SJSA1 (cell line): ENCODE data around the gene CCDC59. TPM values are rescaled to one million over a fixed set of nuclear protein-coding genes. Genes with fewer than 3 reads are reported as not detected.
"Not testable (repeated sequence)": the region's sequence is repeated elsewhere in the genome, so short reads cannot be mapped to it uniquely, and the experiment has no call there.

Experiments used
- DNase-seq, 2 experiments: peaks; one replicate each; pipeline ENCODE4 v3.0.0-alpha.2; 2015 to 2020; ENCODE audit warnings: low spot score in 2 of 2, low read depth in 1 of 2
- H3K27ac ChIP-seq: fragments of 250-450 bp; sonication (Bioruptor Pico); 2 replicates; pipeline ENCODE4 v1.5.1; 2020; ENCODE audit warnings: mild to moderate bottlenecking, moderate library complexity
- H3K27me3 ChIP-seq: fragments of 250-450 bp; sonication (Bioruptor Pico); replicated peaks from 2 replicates; pipeline ENCODE4 v1.5.1; 2020; ENCODE audit warnings: mild to moderate bottlenecking, moderate library complexity
- H3K36me3 ChIP-seq: fragments of 250-450 bp; sonication (Bioruptor Pico); 2 replicates; pipeline ENCODE4 v1.5.1; 2020; ENCODE audit warnings: mild to moderate bottlenecking
- H3K4me1 ChIP-seq: fragments of 250-450 bp; sonication (Bioruptor Pico); replicated peaks from 2 replicates; pipeline ENCODE4 v1.6.1; 2021; ENCODE audit warnings: mild to moderate bottlenecking
- H3K4me3 ChIP-seq: fragments of 250-450 bp; sonication (Bioruptor Pico); 2 replicates; pipeline ENCODE4 v1.5.1; 2020; ENCODE audit warnings: mild to moderate bottlenecking
- H3K9me3 ChIP-seq: fragments of 250-450 bp; sonication (Bioruptor Pico); replicated peaks from 2 replicates; pipeline ENCODE4 v1.5.1; 2020; ENCODE audit warnings: mild to moderate bottlenecking
- total RNA-seq: library from RNA; depleted of rRNA; stranded (reverse); fragments of >200 nt; shearing (Covaris generic); gene quantifications from 2 replicates; pipeline ENCODE4 v1.2.3, GENCODE V29; 2014; rRNA removed

CCDC59 gene
- 88.3 and 109 TPM in 2 replicates for total RNA-seq

DNA sequence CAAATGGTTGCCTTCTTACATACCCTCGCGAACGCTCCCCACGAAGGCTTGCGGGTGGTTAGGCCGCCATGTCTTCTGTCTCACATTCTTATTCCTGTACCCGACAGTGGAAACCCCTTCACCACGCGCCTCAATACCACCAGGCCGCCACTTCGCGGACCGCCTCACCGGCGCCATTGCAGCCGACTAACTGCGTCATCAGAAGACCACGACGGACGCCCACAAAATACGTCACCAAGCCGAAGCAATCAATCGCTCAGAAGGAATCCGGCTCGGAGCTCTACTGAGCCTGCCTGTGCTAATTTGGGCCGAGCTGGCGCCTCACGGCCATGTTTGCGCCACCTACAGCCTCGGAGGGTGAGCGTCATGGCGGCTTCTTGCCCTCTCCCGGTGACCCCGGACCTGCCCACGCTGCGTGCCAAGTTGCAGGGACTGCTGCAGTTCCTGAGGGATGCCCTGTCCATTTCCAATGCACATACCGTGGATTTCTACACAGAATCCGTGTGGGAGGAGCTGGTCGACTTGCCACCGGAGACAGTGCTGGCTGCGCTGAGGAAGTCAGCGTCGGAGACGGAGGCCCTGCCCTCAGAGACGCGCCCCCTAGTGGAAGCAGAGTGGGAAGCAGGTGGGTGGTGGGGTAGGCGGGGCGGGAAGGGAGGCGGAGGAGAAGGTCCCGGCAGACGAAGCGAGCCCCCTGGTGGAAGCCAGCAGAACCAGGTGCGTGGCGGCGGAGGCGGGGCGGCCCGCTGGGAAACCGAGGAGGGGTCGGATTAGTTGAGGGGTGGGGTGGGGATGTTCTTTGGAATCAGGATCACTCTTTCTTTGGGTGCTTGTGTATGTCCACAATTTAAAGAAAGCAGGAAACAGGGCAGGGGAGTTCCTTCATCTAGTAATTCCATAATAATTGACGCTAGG lies at the start of gene CCDC59, which contains the start of gene METTL25:
Gene CCDC59, minus strand, starts transcription at position 188 of the 915 bp plus-strand sequence. Its CDS starts 11 bp downstream, at position 177.
Gene METTL25, plus strand, starts transcription at position 330 of the 915 bp plus-strand sequence. Its CDS starts 37 bp downstream, at position 367.
- no peaks in the 10 kb centered on the region for H3K27me3 ChIP-seq
- H3K9me3 ChIP-seq: no peaks in the 10 kb centered on the region
- peak; percentile 96 to 98 for DNase-seq
- peaks cover 36% of the 10 kb centered on the region for H3K36me3 ChIP-seq
- H3K4me3 ChIP-seq: peak within 1 kb of the TSS; percentile 70
- H3K4me1 ChIP-seq: peaks cover 7% of the 10 kb centered on the region
- peak within 1 kb of the TSS; percentile 95 for H3K27ac ChIP-seq

- Histone ChIP-seq H3K4me1 (no peaks in the 10 kb centered on the region), H3K4me3 (no peak overlapping the region), H3K27me3 (no peaks in the 10 kb centered on the region), H3K36me3 (no peaks in the 10 kb centered on the region), H3K27ac (no peak overlapping the region), H3K9me3 (no peaks in the 10 kb centered on the region)
- DNase-seq: no peak
Measured at GRCh38 chr12:82407481-82407880, 49.3 kb upstream of the CCDC59 start.

DNA sequence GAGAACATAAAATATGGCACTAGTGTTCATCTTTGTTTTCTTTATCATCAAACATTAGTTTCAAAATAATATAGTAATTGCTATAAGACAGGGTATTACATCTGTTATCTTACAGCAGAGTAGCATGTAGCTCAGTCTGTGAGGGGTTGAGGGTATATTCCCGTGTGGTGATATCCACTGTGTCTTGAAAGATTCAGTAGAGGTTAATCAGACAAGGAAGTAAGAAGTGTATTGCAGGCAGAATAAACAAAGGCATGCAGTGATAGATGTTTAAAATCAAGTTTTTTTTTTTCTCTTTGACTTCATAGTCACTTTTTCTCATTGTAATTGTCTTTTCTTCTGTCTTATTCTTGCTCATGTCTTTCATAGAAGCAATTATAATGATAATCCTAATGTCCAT lies 48.5 kb upstream of the CCDC59 start:
- Histone ChIP-seq H3K4me1 (no peaks in the 10 kb centered on the region), H3K9me3 (no peaks in the 10 kb centered on the region), H3K27ac (no peak overlapping the region), H3K36me3 (no peaks in the 10 kb centered on the region), H3K4me3 (no peak overlapping the region), H3K27me3 (no peaks in the 10 kb centered on the region)
- DNase-seq: no peak

DNA sequence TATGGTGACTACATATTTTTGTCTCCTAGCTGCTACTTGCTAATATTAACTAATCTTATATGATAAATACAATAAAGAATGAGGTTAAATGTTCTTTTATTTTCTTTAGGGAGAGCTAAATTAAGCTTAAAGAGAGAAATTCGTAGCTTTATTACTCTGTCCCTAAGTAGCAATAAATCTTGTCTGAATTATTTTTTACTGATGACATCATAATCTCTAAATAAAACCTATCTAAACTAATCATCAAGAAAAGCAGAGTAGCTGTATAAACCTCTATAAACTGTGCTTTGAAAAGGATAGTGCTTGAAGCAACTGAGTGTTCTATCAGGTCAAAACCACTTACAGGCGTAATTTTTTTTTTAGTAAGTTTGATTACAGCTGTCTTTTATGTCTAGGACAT lies 42.6 kb upstream of the CCDC59 start:
- Histone ChIP-seq H3K4me1 (no peaks in the 10 kb centered on the region), H3K36me3 (no peaks in the 10 kb centered on the region), H3K27me3 (no peaks in the 10 kb centered on the region), H3K9me3 (no peaks in the 10 kb centered on the region), H3K27ac (no peak overlapping the region), H3K4me3 (no peak overlapping the region)
- DNase-seq: no peak

DNA sequence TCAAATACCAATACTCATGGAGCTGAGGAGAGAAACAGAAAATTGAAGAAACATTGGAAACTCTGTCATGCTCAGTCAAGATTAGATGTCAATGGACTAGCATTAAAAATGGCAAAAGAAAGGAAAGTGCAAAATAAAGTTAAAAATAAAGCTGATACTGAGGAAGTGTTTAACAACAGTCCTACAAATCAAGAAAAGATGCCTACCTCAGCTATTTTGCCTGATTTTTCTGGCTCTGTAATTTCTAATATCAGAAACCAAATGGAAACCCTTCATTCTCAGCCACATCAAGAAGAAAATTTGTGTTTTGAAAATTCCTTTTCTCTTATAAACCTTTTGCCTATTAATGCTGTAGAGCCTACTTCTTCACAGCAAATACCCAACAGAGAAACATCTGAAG lies 40.7 kb upstream of the CCDC59 start:
- Histone ChIP-seq H3K4me3 (no peak overlapping the region), H3K27me3 (no peaks in the 10 kb centered on the region), H3K9me3 (no peaks in the 10 kb centered on the region), H3K36me3 (no peaks in the 10 kb centered on the region), H3K4me1 (no peaks in the 10 kb centered on the region), H3K27ac (no peak overlapping the region)
- no peak for DNase-seq

GRCh38 chr12:82383930-82384552 lies 25.9 kb upstream of the CCDC59 start:
- no peak for DNase-seq
- Histone ChIP-seq H3K27ac (no peak overlapping the region), H3K9me3 (no peaks in the 10 kb centered on the region), H3K27me3 (no peaks in the 10 kb centered on the region), H3K36me3 (no peaks in the 10 kb centered on the region), H3K4me1 (no peaks in the 10 kb centered on the region), H3K4me3 (no peak overlapping the region)

DNA sequence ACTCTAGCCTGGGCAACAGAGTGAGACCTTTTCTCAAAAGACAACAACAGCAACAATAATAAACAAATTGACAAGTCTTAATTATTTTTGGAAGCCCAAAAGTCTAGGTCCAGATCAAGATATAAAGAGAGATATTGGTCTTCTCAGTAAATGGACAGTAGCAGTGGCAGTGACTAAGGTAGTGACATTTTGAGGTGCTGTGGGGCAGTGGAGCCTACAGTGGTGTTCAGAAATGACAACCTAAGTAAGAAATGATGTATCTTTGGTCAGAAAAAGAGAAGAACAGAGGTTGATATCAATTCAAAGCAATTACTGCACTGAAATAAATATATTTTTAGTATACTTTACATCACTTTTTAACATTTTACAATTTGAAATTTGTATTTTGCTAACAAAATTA lies 20.8 kb upstream of the CCDC59 start:
- H3K4me1 ChIP-seq: no peaks in the 10 kb centered on the region
- H3K4me3 ChIP-seq: no peak overlapping the region
- H3K27ac ChIP-seq: no peak overlapping the region
- H3K9me3 ChIP-seq: no peaks in the 10 kb centered on the region; the same call in 1 of the 2 replicates
- no peaks in the 10 kb centered on the region for H3K36me3 ChIP-seq
- H3K27me3 ChIP-seq: no peaks in the 10 kb centered on the region
- no peak for DNase-seq

GRCh38 chr12:82375201-82375600 lies 17.0 kb upstream of the CCDC59 start:
- Histone ChIP-seq H3K4me1 (no peaks in the 10 kb centered on the region), H3K4me3 (no peak overlapping the region), H3K9me3 (no peaks in the 10 kb centered on the region; the same call in 1 of the 2 replicates), H3K36me3 (no peaks in the 10 kb centered on the region), H3K27me3 (no peaks in the 10 kb centered on the region), H3K27ac (no peak overlapping the region)
- no peak for DNase-seq

GRCh38 chr12:82366197-82366596 lies 8.0 kb upstream of the CCDC59 start:
- Histone ChIP-seq H3K27me3 (no peaks in the 10 kb centered on the region), H3K4me3 (no peak overlapping the region), H3K9me3 (no peaks in the 10 kb centered on the region), H3K36me3 (no peaks in the 10 kb centered on the region), H3K4me1 (no peaks in the 10 kb centered on the region), H3K27ac (no peak overlapping the region)
- no peak for DNase-seq

DNA sequence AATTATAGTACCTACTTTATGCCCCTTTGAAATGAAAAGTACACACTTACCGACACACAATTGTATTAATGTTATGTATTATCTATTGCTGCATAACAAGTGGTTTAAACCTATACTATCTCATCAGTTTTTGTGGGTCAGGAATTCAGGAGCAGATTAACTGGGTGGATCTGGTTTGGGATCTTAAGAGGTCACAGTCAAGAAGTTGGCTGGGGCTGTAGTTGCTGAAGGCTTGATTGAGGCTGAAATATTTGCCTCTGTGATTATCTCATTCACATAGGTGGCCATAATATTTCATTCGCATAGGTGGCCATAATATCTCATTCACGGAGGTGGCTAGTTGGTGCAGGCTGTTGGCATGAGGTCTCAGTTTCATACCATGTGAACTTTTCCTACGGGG lies 5.8 kb upstream of the CCDC59 start:
- Histone ChIP-seq H3K4me1 (peaks cover 4% of the 10 kb centered on the region), H3K27ac (no peak overlapping the region), H3K27me3 (no peaks in the 10 kb centered on the region), H3K36me3 (no peaks in the 10 kb centered on the region), H3K4me3 (no peak overlapping the region), H3K9me3 (no peaks in the 10 kb centered on the region)
- no peak for DNase-seq

GRCh38 chr12:82361461-82361915 lies 3.3 kb upstream of the CCDC59 start:
- H3K36me3 ChIP-seq: peaks cover 9% of the 10 kb centered on the region
- H3K27ac ChIP-seq: no peak overlapping the region
- no peaks in the 10 kb centered on the region for H3K9me3 ChIP-seq
- no peak overlapping the region for H3K4me3 ChIP-seq
- no peak for DNase-seq
- no peaks in the 10 kb centered on the region for H3K27me3 ChIP-seq
- peaks cover 7% of the 10 kb centered on the region for H3K4me1 ChIP-seq

GRCh38 chr12:82360834-82361233 lies 2.6 kb upstream of the CCDC59 start:
- H3K27ac ChIP-seq, H3K4me1 ChIP-seq, DNase-seq, H3K9me3 ChIP-seq, H3K27me3 ChIP-seq, H3K4me3 ChIP-seq: not testable (repeated sequence)
- peaks cover 16% of the 10 kb centered on the region for H3K36me3 ChIP-seq

DNA sequence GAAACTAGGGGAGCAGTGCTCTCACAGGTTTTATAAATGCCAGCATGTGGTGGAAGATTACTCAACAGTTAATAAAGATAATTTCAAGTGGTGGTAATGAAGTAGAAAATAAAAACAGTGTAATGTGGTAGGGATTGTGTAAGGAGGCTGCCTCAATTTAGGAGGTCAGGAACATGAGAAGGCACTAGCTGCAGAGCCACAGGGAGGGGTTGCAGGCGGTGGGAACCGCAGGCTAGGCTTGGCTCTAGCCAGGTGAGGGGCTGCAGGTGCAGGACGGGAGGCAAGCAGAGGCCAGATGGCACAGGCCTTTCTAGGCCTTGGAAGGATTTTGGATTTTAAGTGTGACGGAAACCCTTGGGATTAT lies 910 bp upstream of the CCDC59 start:
- no peak for DNase-seq
- Histone ChIP-seq H3K4me1 (peaks cover 7% of the 10 kb centered on the region), H3K27me3 (no peaks in the 10 kb centered on the region), H3K27ac (no peak overlapping the region), H3K4me3 (peak overlapping the region; percentile 70), H3K9me3 (no peaks in the 10 kb centered on the region), H3K36me3 (peaks cover 31% of the 10 kb centered on the region)

DNA sequence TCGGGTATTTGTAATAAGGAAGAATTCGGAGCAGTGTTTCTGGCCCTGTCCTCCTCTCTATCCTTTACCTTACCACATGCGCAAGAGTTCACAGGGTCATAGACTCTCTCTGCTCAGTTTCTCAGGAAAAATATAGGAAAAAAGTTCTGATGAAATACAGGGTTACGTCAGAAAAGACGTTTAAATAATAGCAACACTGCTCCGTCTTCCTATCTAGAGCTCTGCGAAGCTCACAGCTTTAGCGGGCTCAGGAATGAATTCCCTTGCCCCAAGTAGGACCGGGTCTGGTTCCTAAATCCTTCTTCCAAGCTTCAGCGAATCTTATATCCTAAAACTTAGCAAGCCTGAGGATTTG lies 365 bp downstream of the CCDC59 start:
- no peak for DNase-seq
- H3K4me1 ChIP-seq: peaks cover 7% of the 10 kb centered on the region
- H3K36me3 ChIP-seq: peaks cover 42% of the 10 kb centered on the region
- H3K27ac ChIP-seq: peak overlapping the region; percentile 95
- no peaks in the 10 kb centered on the region for H3K27me3 ChIP-seq
- no peaks in the 10 kb centered on the region for H3K9me3 ChIP-seq
- H3K4me3 ChIP-seq: peak overlapping the region; percentile 70
